ENCODE measurements around the gene HIP1.
"Not testable (repeated sequence)": the region's sequence is repeated elsewhere in the genome, so short reads cannot be mapped to it uniquely, and the experiment has no call there.

HIP1 gene

GRCh38 chr7:75722373-75722772, 16.4 kb downstream of the HIP1 start:
- no peak for DNase-seq (ENCODE audit: low read depth)
- Histone ChIP-seq H3K4me3 (ENCODE audit: low read length) (no peak overlapping the region), H3K4me1 (ENCODE audit: control insufficient read depth, insufficient read depth, low read length) (no peaks in the 10 kb centered on the region), H3K9ac (ENCODE audit: low read length) (no peak overlapping the region), H3K9me3 (ENCODE audit: control insufficient read depth, low read length) (no peaks in the 10 kb centered on the region), H3K27me3 (replicated peaks; ENCODE audit: control insufficient read depth, insufficient read depth, low read length) (no peaks in the 10 kb centered on the region), H3K36me3 (ENCODE audit: control insufficient read depth, insufficient read depth, low read length, severe bottlenecking) (no peaks in the 10 kb centered on the region)

- not testable (repeated sequence) for H3K36me3 ChIP-seq (ENCODE audit: control insufficient read depth, insufficient read depth, low read length, severe bottlenecking); DNase-seq (ENCODE audit: low read depth); H3K27me3 ChIP-seq (replicated peaks; ENCODE audit: control insufficient read depth, insufficient read depth, low read length); H3K4me3 ChIP-seq (ENCODE audit: low read length); H3K9ac ChIP-seq (ENCODE audit: low read length); H3K9me3 ChIP-seq (ENCODE audit: control insufficient read depth, low read length); H3K4me1 ChIP-seq (ENCODE audit: control insufficient read depth, insufficient read depth, low read length)
Observed at GRCh38 chr7:75721922-75722321, 16.8 kb downstream of the HIP1 start.

GRCh38 chr7:75721426-75721825, 17.3 kb downstream of the HIP1 start:
- H3K27me3 ChIP-seq (replicated peaks; ENCODE audit: control insufficient read depth, insufficient read depth, low read length) = no peaks in the 10 kb centered on the region
- no peak for DNase-seq (ENCODE audit: low read depth)
- no peaks in the 10 kb centered on the region for H3K36me3 ChIP-seq (ENCODE audit: control insufficient read depth, insufficient read depth, low read length, severe bottlenecking)
- no peak overlapping the region for H3K9ac ChIP-seq (ENCODE audit: low read length)
- no peaks in the 10 kb centered on the region for H3K9me3 ChIP-seq (ENCODE audit: control insufficient read depth, low read length)
- H3K4me1 ChIP-seq (ENCODE audit: control insufficient read depth, insufficient read depth, low read length) = no peaks in the 10 kb centered on the region
- no peak overlapping the region for H3K4me3 ChIP-seq (ENCODE audit: low read length)

GRCh38 chr7:75719626-75720025, 19.1 kb downstream of the HIP1 start:
- no peak overlapping the region for H3K9ac ChIP-seq (ENCODE audit: low read length)
- no peaks in the 10 kb centered on the region for H3K9me3 ChIP-seq (ENCODE audit: control insufficient read depth, low read length)
- H3K27me3 ChIP-seq (replicated peaks; ENCODE audit: control insufficient read depth, insufficient read depth, low read length) = no peaks in the 10 kb centered on the region
- H3K4me3 ChIP-seq (ENCODE audit: low read length) = no peak overlapping the region
- DNase-seq (ENCODE audit: low read depth) = no peak
- no peaks in the 10 kb centered on the region for H3K36me3 ChIP-seq (ENCODE audit: control insufficient read depth, insufficient read depth, low read length, severe bottlenecking)
- no peaks in the 10 kb centered on the region for H3K4me1 ChIP-seq (ENCODE audit: control insufficient read depth, insufficient read depth, low read length)

- Histone ChIP-seq H3K9me3 (ENCODE audit: control insufficient read depth, low read length) (no peaks in the 10 kb centered on the region), H3K4me3 (ENCODE audit: low read length) (no peak overlapping the region), H3K27me3 (replicated peaks; ENCODE audit: control insufficient read depth, insufficient read depth, low read length) (no peaks in the 10 kb centered on the region), H3K4me1 (ENCODE audit: control insufficient read depth, insufficient read depth, low read length) (no peaks in the 10 kb centered on the region), H3K36me3 (ENCODE audit: control insufficient read depth, insufficient read depth, low read length, severe bottlenecking) (no peaks in the 10 kb centered on the region), H3K9ac (ENCODE audit: low read length) (no peak overlapping the region)
- DNase-seq (ENCODE audit: low read depth) = no peak
Observed at GRCh38 chr7:75718390-75719031, 20.2 kb downstream of the HIP1 start.

GRCh38 chr7:75717746-75718145, 21.0 kb downstream of the HIP1 start:
- H3K9ac ChIP-seq (ENCODE audit: low read length); H3K4me3 ChIP-seq (ENCODE audit: low read length); H3K4me1 ChIP-seq (ENCODE audit: control insufficient read depth, insufficient read depth, low read length); H3K27me3 ChIP-seq (replicated peaks; ENCODE audit: control insufficient read depth, insufficient read depth, low read length); DNase-seq (ENCODE audit: low read depth); H3K36me3 ChIP-seq (ENCODE audit: control insufficient read depth, insufficient read depth, low read length, severe bottlenecking); H3K9me3 ChIP-seq (ENCODE audit: control insufficient read depth, low read length): not testable (repeated sequence)

- H3K9me3 ChIP-seq (ENCODE audit: control insufficient read depth, low read length) = no peaks in the 10 kb centered on the region
- no peak overlapping the region for H3K4me3 ChIP-seq (ENCODE audit: low read length)
- no peaks in the 10 kb centered on the region for H3K27me3 ChIP-seq (replicated peaks; ENCODE audit: control insufficient read depth, insufficient read depth, low read length)
- H3K4me1 ChIP-seq (ENCODE audit: control insufficient read depth, insufficient read depth, low read length) = peaks cover 12% of the 10 kb centered on the region
- H3K9ac ChIP-seq (ENCODE audit: low read length) = no peak overlapping the region
- H3K36me3 ChIP-seq (ENCODE audit: control insufficient read depth, insufficient read depth, low read length, severe bottlenecking) = no peaks in the 10 kb centered on the region
- peak; percentile 40 for DNase-seq (ENCODE audit: low read depth)
Observed at GRCh38 chr7:75716992-75717626, 21.6 kb downstream of the HIP1 start.

GRCh38 chr7:75715864-75716263, 22.9 kb downstream of the HIP1 start:
- no peak overlapping the region for H3K9ac ChIP-seq (ENCODE audit: low read length)
- H3K4me3 ChIP-seq (ENCODE audit: low read length) = no peak overlapping the region
- H3K9me3 ChIP-seq (ENCODE audit: control insufficient read depth, low read length) = no peaks in the 10 kb centered on the region
- H3K4me1 ChIP-seq (ENCODE audit: control insufficient read depth, insufficient read depth, low read length) = peaks cover 24% of the 10 kb centered on the region
- DNase-seq (ENCODE audit: low read depth) = no peak
- no peaks in the 10 kb centered on the region for H3K36me3 ChIP-seq (ENCODE audit: control insufficient read depth, insufficient read depth, low read length, severe bottlenecking)
- no peaks in the 10 kb centered on the region for H3K27me3 ChIP-seq (replicated peaks; ENCODE audit: control insufficient read depth, insufficient read depth, low read length)

GRCh38 chr7:75712517-75713361, 26.0 kb downstream of the HIP1 start:
- Histone ChIP-seq H3K4me3 (ENCODE audit: low read length) (no peak overlapping the region), H3K9ac (ENCODE audit: low read length) (no peak overlapping the region), H3K4me1 (ENCODE audit: control insufficient read depth, insufficient read depth, low read length) (peaks cover 29% of the 10 kb centered on the region), H3K9me3 (ENCODE audit: control insufficient read depth, low read length) (peaks cover 15% of the 10 kb centered on the region), H3K36me3 (ENCODE audit: control insufficient read depth, insufficient read depth, low read length, severe bottlenecking) (no peaks in the 10 kb centered on the region), H3K27me3 (replicated peaks; ENCODE audit: control insufficient read depth, insufficient read depth, low read length) (no peaks in the 10 kb centered on the region)
- no peak for DNase-seq (ENCODE audit: low read depth)

- no peaks in the 10 kb centered on the region for H3K27me3 ChIP-seq (replicated peaks; ENCODE audit: control insufficient read depth, insufficient read depth, low read length)
- peak; percentile 30 for DNase-seq (ENCODE audit: low read depth)
- H3K4me1 ChIP-seq (ENCODE audit: control insufficient read depth, insufficient read depth, low read length) = peaks cover 29% of the 10 kb centered on the region
- peaks cover 15% of the 10 kb centered on the region for H3K9me3 ChIP-seq (ENCODE audit: control insufficient read depth, low read length)
- peak overlapping the region; percentile 7 for H3K4me3 ChIP-seq (ENCODE audit: low read length)
- no peaks in the 10 kb centered on the region for H3K36me3 ChIP-seq (ENCODE audit: control insufficient read depth, insufficient read depth, low read length, severe bottlenecking)
- no peak overlapping the region for H3K9ac ChIP-seq (ENCODE audit: low read length)
Observed at GRCh38 chr7:75711656-75712514, 26.9 kb downstream of the HIP1 start.

GRCh38 chr7:75711076-75711475, 27.7 kb downstream of the HIP1 start:
- peak; percentile 17 for DNase-seq (ENCODE audit: low read depth)
- Histone ChIP-seq H3K27me3 (replicated peaks; ENCODE audit: control insufficient read depth, insufficient read depth, low read length) (no peaks in the 10 kb centered on the region), H3K36me3 (ENCODE audit: control insufficient read depth, insufficient read depth, low read length, severe bottlenecking) (no peaks in the 10 kb centered on the region), H3K9me3 (ENCODE audit: control insufficient read depth, low read length) (peaks cover 15% of the 10 kb centered on the region), H3K4me3 (ENCODE audit: low read length) (no peak overlapping the region), H3K9ac (ENCODE audit: low read length) (no peak overlapping the region), H3K4me1 (ENCODE audit: control insufficient read depth, insufficient read depth, low read length) (peaks cover 29% of the 10 kb centered on the region)
